ENCODE measurements around the gene PLA2G4B. TPM values are rescaled to one million over a fixed set of nuclear protein-coding genes. Genes with fewer than 3 reads are reported as not detected.

Gene PLA2G4B
- total RNA-seq, 1 donor from 2014 or later: 1.8 TPM

DNA sequence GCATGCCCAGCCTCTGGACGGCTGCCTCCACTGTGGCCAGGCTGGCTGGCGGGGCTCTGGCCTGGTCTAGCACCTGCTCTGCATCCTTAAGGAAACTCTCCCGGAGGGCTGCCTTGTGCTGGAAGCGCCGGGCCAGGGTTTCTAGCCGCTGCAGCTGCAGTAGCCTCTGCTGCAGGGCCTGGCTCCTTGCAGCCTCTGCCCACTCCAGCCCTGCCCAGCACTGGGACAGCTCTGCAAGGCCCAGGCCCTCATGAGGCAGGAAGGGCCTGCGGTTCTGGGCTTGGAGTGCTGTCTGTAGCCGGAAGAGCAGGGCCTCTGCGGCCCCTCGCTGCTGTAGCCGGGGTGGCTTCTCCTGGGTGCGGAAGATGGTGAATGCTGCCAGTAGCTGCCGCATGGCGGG, 47.2 kb downstream of the PLA2G4B start:
- Mint-ChIP-seq H3K36me3 (ENCODE audit: low read depth, unreplicated experiment) (peaks cover 28% of the 10 kb centered on the region), H3K4me1 (ENCODE audit: low read depth, unreplicated experiment) (peaks cover 3% of the 10 kb centered on the region), H3K27me3 (ENCODE audit: low read depth, unreplicated experiment) (peaks cover 30% of the 10 kb centered on the region), H3K9me3 (ENCODE audit: unreplicated experiment) (no peaks in the 10 kb centered on the region), H3K27ac (ENCODE audit: unreplicated experiment) (no peak overlapping the region), H3K4me3 (ENCODE audit: unreplicated experiment) (no peak overlapping the region)
- TF ChIP-seq, protein P1, sequence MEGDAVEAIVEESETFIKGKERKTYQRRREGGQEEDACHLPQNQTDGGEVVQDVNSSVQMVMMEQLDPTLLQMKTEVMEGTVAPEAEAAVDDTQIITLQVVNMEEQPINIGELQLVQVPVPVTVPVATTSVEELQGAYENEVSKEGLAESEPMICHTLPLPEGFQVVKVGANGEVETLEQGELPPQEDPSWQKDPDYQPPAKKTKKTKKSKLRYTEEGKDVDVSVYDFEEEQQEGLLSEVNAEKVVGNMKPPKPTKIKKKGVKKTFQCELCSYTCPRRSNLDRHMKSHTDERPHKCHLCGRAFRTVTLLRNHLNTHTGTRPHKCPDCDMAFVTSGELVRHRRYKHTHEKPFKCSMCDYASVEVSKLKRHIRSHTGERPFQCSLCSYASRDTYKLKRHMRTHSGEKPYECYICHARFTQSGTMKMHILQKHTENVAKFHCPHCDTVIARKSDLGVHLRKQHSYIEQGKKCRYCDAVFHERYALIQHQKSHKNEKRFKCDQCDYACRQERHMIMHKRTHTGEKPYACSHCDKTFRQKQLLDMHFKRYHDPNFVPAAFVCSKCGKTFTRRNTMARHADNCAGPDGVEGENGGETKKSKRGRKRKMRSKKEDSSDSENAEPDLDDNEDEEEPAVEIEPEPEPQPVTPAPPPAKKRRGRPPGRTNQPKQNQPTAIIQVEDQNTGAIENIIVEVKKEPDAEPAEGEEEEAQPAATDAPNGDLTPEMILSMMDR (IDR thresholded peaks at IDR 0.05; ENCODE audit: insufficient read depth, low read depth, low read length): no peak
- TF ChIP-seq EZH2 (IDR thresholded peaks at IDR 0.05; ENCODE audit: insufficient read depth, low read length): no peak
- no peak for FAIRE-seq
- Histone ChIP-seq H2AFZ (ENCODE audit: low read depth, low read length) (no peak overlapping the region), H3K4me1 (ENCODE audit: insufficient read depth, low read length) (peaks cover 5% of the 10 kb centered on the region), H3K4me2 (ENCODE audit: low read length) (no peak overlapping the region), H3K9ac (ENCODE audit: low read length) (no peak overlapping the region), H4K20me1 (ENCODE audit: insufficient read depth, low read length) (peaks cover 16% of the 10 kb centered on the region), H3K79me2 (ENCODE audit: insufficient read depth, low read length) (no peaks in the 10 kb centered on the region), H3K27ac (ENCODE audit: low read depth, low read length) (no peak overlapping the region), H3K4me3 (ENCODE audit: insufficient read depth, low read depth, low read length) (no peak overlapping the region), H3K9me3 (ENCODE audit: insufficient read depth, low read depth, low read length) (no peaks in the 10 kb centered on the region), H3K27me3 (ENCODE audit: insufficient read depth, low read length) (peaks cover 8% of the 10 kb centered on the region), H3K36me3 (ENCODE audit: insufficient read depth, low read length) (no peaks in the 10 kb centered on the region)
- DNase-seq (ENCODE audit: low read depth): no peak

DNA sequence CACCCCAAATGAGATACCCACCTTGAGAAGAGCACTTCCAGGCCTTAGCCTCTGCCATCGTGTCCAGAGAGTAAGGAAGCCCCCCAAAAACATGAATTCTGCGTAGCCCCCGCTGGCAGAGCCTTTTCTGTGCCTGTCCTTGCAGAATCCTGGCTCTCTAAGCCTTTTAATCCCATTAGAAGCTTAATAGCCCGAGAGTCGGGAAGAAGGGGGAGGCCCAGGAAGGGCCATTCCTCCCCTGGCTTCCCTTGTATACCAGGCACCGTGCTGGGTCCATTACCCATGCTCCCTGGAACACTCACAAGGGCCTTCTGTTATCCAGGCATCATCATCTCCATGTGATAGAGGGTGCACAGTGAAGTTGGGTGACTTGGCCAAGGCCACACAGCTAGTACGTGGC, 48.1 kb downstream of the PLA2G4B start:
- FAIRE-seq (no peak), DNase-seq (ENCODE audit: low read depth) (no peak)
- Mint-ChIP-seq H3K4me3 (ENCODE audit: unreplicated experiment) (no peak overlapping the region), H3K27ac (ENCODE audit: unreplicated experiment) (no peak overlapping the region), H3K36me3 (ENCODE audit: low read depth, unreplicated experiment) (peaks cover 24% of the 10 kb centered on the region), H3K9me3 (ENCODE audit: unreplicated experiment) (no peaks in the 10 kb centered on the region), H3K4me1 (ENCODE audit: low read depth, unreplicated experiment) (no peaks in the 10 kb centered on the region), H3K27me3 (ENCODE audit: low read depth, unreplicated experiment) (peaks cover 23% of the 10 kb centered on the region)
- H3K27me3 ChIP-seq (ENCODE audit: insufficient read depth, low read length): no peaks in the 10 kb centered on the region
- H3K4me2 ChIP-seq (ENCODE audit: low read length): no peak overlapping the region
- no peaks in the 10 kb centered on the region for H3K79me2 ChIP-seq (ENCODE audit: insufficient read depth, low read length)
- H3K4me1 ChIP-seq (ENCODE audit: insufficient read depth, low read length): peaks cover 5% of the 10 kb centered on the region
- H2AFZ ChIP-seq (ENCODE audit: low read depth, low read length): no peak overlapping the region
- H4K20me1 ChIP-seq (ENCODE audit: insufficient read depth, low read length): peaks cover 10% of the 10 kb centered on the region
- H3K9me3 ChIP-seq (ENCODE audit: insufficient read depth, low read depth, low read length): no peaks in the 10 kb centered on the region
- H3K9ac ChIP-seq (ENCODE audit: low read length): no peak overlapping the region
- H3K4me3 ChIP-seq (ENCODE audit: insufficient read depth, low read depth, low read length): no peak overlapping the region
- TF ChIP-seq, protein P1 (IDR thresholded peaks at IDR 0.05; ENCODE audit: insufficient read depth, low read depth, low read length): no peak
- no peak for TF ChIP-seq EZH2 (IDR thresholded peaks at IDR 0.05; ENCODE audit: insufficient read depth, low read length)
- no peak overlapping the region for H3K27ac ChIP-seq (ENCODE audit: low read depth, low read length)
- H3K36me3 ChIP-seq (ENCODE audit: insufficient read depth, low read length): no peaks in the 10 kb centered on the region

DNA sequence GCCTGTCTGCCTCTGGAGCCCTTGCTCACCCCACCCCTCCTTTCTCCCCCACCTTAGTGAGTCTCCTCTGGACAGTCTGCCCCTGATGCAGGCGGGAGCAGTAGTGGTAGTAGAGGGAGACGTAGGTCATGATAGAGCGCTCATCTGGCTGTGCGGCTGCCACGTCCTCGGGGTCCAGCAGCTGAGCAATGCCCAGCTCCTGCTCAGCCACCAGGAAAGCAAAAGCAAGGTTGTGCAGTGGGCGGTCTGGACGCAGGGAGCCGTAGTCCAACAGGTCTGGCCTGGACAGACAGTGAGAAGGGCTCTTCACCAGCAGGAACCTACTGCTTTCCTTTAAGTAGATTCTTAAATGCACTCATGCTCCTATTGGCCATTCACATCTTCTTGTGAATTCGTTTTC, 48.5 kb downstream of the PLA2G4B start:
- H3K36me3 ChIP-seq (ENCODE audit: insufficient read depth, low read length): no peaks in the 10 kb centered on the region
- peaks cover 10% of the 10 kb centered on the region for H4K20me1 ChIP-seq (ENCODE audit: insufficient read depth, low read length)
- H3K9me3 ChIP-seq (ENCODE audit: insufficient read depth, low read depth, low read length): no peaks in the 10 kb centered on the region
- FAIRE-seq (no peak), DNase-seq (ENCODE audit: low read depth) (no peak)
- Mint-ChIP-seq H3K27me3 (ENCODE audit: low read depth, unreplicated experiment) (peaks cover 23% of the 10 kb centered on the region), H3K27ac (ENCODE audit: unreplicated experiment) (no peak overlapping the region), H3K9me3 (ENCODE audit: unreplicated experiment) (no peaks in the 10 kb centered on the region), H3K4me3 (ENCODE audit: unreplicated experiment) (no peak overlapping the region), H3K36me3 (ENCODE audit: low read depth, unreplicated experiment) (peaks cover 24% of the 10 kb centered on the region), H3K4me1 (ENCODE audit: low read depth, unreplicated experiment) (no peaks in the 10 kb centered on the region)
- no peak overlapping the region for H3K27ac ChIP-seq (ENCODE audit: low read depth, low read length)
- TF ChIP-seq, protein P1 (IDR thresholded peaks at IDR 0.05; ENCODE audit: insufficient read depth, low read depth, low read length): no peak
- no peak for TF ChIP-seq EZH2 (IDR thresholded peaks at IDR 0.05; ENCODE audit: insufficient read depth, low read length)
- H2AFZ ChIP-seq (ENCODE audit: low read depth, low read length): no peak overlapping the region
- no peak overlapping the region for H3K4me2 ChIP-seq (ENCODE audit: low read length)
- no peak overlapping the region for H3K9ac ChIP-seq (ENCODE audit: low read length)
- peaks cover 5% of the 10 kb centered on the region for H3K4me1 ChIP-seq (ENCODE audit: insufficient read depth, low read length)
- no peaks in the 10 kb centered on the region for H3K27me3 ChIP-seq (ENCODE audit: insufficient read depth, low read length)
- no peaks in the 10 kb centered on the region for H3K79me2 ChIP-seq (ENCODE audit: insufficient read depth, low read length)
- H3K4me3 ChIP-seq (ENCODE audit: insufficient read depth, low read depth, low read length): no peak overlapping the region

Measured in astrocyte (in vitro differentiated cells and primary cell).